ENCODE results near the gene E2F6. TPM values are rescaled to one million over a fixed set of nuclear protein-coding genes. Genes with fewer than 3 reads are reported as not detected.

Gene E2F6
- total and polyA plus RNA-seq, 2 of the 13 experiments (the other 11 are each of a cell fraction or from before 2014, with no cell fraction given): 27.3 to 36.0 TPM

GRCh38 chr2:11505652-11506610, 40.0 kb upstream of the E2F6 start (continued):
- TF ChIP-seq USF2 (IDR thresholded peaks at IDR 0.05; ENCODE audit: low read depth, low read length) (peak; percentile 29; the same call in 1 of the 2 replicates), USF2 (CRISPR knock-in tag; IDR thresholded peaks at IDR 0.05; ENCODE audit: borderline replicate concordance) (no peak), ZBTB21 (CRISPR knock-in tag; IDR thresholded peaks at IDR 0.05) (peak; percentile 51), ZNF572 (CRISPR knock-in tag; IDR thresholded peaks at IDR 0.05) (no peak), NCOR1 (IDR thresholded peaks at IDR 0.05; ENCODE audit: borderline replicate concordance, low read length) (0 out of 2 replicates have a peak, but pooled peaks have one; percentile 73), ZNF512 (CRISPR knock-in tag; IDR thresholded peaks at IDR 0.05) (no peak), ETV5 (CRISPR knock-in tag; IDR thresholded peaks at IDR 0.05; ENCODE audit: borderline replicate concordance) (peak; percentile 87), NFE2 (CRISPR knock-in tag; IDR thresholded peaks at IDR 0.05) (no peak), POLR2AphosphoS5 (IDR thresholded peaks at IDR 0.05; ENCODE audit: low read depth, low read length) (peak; percentile 39), GPN1 (CRISPR knock-in tag; IDR thresholded peaks at IDR 0.05; ENCODE audit: borderline replicate concordance) (no peak), JUNB (CRISPR knock-in tag; IDR thresholded peaks at IDR 0.05; ENCODE audit: borderline replicate concordance) (no peak; the same call in 1 of the 2 replicates), ZNF124 (CRISPR knock-in tag; IDR thresholded peaks at IDR 0.05) (peak; percentile 95; the same call in 1 of the 2 replicates), NR2F1 (CRISPR knock-in tag; IDR thresholded peaks at IDR 0.05) (peak in 1 of 2 experiments; percentile 32; a peak in 1 of 4 replicates), CBFB (CRISPR knock-in tag; IDR thresholded peaks at IDR 0.05) (peak; percentile 85), ERF (CRISPR knock-in tag; IDR thresholded peaks at IDR 0.05) (peak; percentile 93), ZBTB4 (CRISPR knock-in tag; IDR thresholded peaks at IDR 0.05; ENCODE audit: borderline replicate concordance) (peak; percentile 95), ZNF160 (CRISPR knock-in tag; IDR thresholded peaks at IDR 0.05) (no peak; the same call in 1 of the 2 replicates), MLX (CRISPR knock-in tag; IDR thresholded peaks at IDR 0.05) (peak; percentile 60; the same call in 1 of the 2 replicates)

All from HepG2 (cell line).